ENCODE measurements around the gene PRPF6. TPM values are rescaled to one million over a fixed set of nuclear protein-coding genes. Genes with fewer than 3 reads are reported as not detected.

PRPF6 gene
- total and polyA plus RNA-seq, 2 of the 13 experiments (the other 11 are each of a cell fraction or from before 2014, with no cell fraction given) = 63.7 to 101 TPM

DNA sequence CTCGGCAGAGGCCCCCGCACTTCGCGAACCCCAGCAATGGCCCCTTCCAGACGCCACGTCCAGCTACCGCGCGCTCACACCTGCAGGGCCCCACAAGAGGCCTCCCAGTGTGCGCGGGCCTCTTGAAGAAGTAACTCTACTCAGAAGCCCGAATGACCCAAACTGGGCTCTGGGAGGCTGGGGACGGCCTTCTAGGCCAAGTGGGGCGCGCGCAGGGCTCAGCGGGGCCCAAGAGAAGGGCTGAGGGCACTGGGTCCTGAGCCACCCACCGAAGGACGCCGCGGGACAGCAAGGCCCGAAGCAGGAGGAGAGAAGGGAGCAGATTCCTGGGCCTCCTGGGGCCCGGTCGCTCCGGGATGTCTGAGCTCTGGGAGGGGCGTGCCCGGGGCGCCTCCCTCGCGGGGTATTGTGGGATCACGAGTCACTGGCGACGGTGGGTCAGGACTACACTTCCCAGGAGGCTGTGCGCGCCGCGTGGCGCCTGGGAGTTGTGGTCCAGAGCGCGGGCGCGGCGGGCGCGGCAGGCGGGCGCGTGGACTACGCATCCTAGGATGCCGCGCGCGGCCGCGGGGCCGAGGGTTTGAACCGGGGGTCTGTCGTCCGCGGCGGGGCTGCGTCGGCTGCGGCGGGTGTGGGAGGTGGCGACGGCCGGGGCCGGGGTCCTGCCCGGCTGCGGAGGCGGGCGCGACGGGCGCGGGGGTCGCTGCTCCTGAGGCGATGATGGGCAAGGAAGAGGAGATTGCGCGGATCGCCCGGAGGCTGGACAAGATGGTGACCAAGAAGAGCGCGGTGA lies 81.9 kb downstream of the PRPF6 start, which contains the start of gene TCEA2 (continued):
- TF ChIP-seq, protein P1, sequence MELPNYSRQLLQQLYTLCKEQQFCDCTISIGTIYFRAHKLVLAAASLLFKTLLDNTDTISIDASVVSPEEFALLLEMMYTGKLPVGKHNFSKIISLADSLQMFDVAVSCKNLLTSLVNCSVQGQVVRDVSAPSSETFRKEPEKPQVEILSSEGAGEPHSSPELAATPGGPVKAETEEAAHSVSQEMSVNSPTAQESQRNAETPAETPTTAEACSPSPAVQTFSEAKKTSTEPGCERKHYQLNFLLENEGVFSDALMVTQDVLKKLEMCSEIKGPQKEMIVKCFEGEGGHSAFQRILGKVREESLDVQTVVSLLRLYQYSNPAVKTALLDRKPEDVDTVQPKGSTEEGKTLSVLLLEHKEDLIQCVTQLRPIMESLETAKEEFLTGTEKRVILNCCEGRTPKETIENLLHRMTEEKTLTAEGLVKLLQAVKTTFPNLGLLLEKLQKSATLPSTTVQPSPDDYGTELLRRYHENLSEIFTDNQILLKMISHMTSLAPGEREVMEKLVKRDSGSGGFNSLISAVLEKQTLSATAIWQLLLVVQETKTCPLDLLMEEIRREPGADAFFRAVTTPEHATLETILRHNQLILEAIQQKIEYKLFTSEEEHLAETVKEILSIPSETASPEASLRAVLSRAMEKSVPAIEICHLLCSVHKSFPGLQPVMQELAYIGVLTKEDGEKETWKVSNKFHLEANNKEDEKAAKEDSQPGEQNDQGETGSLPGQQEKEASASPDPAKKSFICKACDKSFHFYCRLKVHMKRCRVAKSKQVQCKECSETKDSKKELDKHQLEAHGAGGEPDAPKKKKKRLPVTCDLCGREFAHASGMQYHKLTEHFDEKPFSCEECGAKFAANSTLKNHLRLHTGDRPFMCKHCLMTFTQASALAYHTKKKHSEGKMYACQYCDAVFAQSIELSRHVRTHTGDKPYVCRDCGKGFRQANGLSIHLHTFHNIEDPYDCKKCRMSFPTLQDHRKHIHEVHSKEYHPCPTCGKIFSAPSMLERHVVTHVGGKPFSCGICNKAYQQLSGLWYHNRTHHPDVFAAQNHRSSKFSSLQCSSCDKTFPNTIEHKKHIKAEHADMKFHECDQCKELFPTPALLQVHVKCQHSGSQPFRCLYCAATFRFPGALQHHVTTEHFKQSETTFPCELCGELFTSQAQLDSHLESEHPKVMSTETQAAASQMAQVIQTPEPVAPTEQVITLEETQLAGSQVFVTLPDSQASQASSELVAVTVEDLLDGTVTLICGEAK (IDR thresholded peaks at IDR 0.05) = no peak
- TF ChIP-seq, protein P1 (CRISPR knock-in tag; IDR thresholded peaks at IDR 0.05) = peak; percentile 89
- TF ChIP-seq ZFP62 (CRISPR knock-in tag; IDR thresholded peaks at IDR 0.05) = peak; percentile 100
- TF ChIP-seq SIN3A (IDR thresholded peaks at IDR 0.05; ENCODE audit: borderline replicate concordance, low read depth, low read length) = peak; percentile 93
- TF ChIP-seq, protein P2, sequence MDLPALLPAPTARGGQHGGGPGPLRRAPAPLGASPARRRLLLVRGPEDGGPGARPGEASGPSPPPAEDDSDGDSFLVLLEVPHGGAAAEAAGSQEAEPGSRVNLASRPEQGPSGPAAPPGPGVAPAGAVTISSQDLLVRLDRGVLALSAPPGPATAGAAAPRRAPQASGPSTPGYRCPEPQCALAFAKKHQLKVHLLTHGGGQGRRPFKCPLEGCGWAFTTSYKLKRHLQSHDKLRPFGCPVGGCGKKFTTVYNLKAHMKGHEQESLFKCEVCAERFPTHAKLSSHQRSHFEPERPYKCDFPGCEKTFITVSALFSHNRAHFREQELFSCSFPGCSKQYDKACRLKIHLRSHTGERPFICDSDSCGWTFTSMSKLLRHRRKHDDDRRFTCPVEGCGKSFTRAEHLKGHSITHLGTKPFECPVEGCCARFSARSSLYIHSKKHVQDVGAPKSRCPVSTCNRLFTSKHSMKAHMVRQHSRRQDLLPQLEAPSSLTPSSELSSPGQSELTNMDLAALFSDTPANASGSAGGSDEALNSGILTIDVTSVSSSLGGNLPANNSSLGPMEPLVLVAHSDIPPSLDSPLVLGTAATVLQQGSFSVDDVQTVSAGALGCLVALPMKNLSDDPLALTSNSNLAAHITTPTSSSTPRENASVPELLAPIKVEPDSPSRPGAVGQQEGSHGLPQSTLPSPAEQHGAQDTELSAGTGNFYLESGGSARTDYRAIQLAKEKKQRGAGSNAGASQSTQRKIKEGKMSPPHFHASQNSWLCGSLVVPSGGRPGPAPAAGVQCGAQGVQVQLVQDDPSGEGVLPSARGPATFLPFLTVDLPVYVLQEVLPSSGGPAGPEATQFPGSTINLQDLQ (CRISPR knock-in tag; IDR thresholded peaks at IDR 0.05) = 0 out of 2 replicates have a peak, but pooled peaks have one; percentile 88
- peak; percentile 69 for TF ChIP-seq ZKSCAN8 (CRISPR knock-in tag; IDR thresholded peaks at IDR 0.05; ENCODE audit: borderline replicate concordance)
- TF ChIP-seq IRF2 (CRISPR knock-in tag; IDR thresholded peaks at IDR 0.05) = peak; percentile 99
- TF ChIP-seq MYC (CRISPR knock-in tag; IDR thresholded peaks at IDR 0.05; ENCODE audit: borderline replicate concordance) = peak; percentile 95
- TF ChIP-seq HNRNPK (IDR thresholded peaks at IDR 0.05; ENCODE audit: low read depth, low read length, poor library complexity, severe bottlenecking) = no peak
- TF ChIP-seq ATRX (CRISPR knock-in tag; IDR thresholded peaks at IDR 0.05; ENCODE audit: borderline replicate concordance) = no peak
- peak; percentile 69 for TF ChIP-seq ZNF766 (CRISPR knock-in tag; IDR thresholded peaks at IDR 0.05; ENCODE audit: borderline replicate concordance)
- peak; percentile 91 for TF ChIP-seq ZNF83 (CRISPR knock-in tag; IDR thresholded peaks at IDR 0.05; ENCODE audit: borderline replicate concordance)
- peak; percentile 19; the same call in 1 of the 2 replicates for TF ChIP-seq ZNF468 (CRISPR knock-in tag; IDR thresholded peaks at IDR 0.05)
- no peak for TF ChIP-seq MTF1 (CRISPR knock-in tag; IDR thresholded peaks at IDR 0.05)
- TF ChIP-seq, protein P3, sequence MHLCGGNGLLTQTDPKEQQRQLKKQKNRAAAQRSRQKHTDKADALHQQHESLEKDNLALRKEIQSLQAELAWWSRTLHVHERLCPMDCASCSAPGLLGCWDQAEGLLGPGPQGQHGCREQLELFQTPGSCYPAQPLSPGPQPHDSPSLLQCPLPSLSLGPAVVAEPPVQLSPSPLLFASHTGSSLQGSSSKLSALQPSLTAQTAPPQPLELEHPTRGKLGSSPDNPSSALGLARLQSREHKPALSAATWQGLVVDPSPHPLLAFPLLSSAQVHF (CRISPR knock-in tag; IDR thresholded peaks at IDR 0.05) = peak; percentile 88; the same call in 1 of the 2 replicates

Measured in HepG2 (cell line).